ENCODE data around the gene FAM50A. TPM values are rescaled to one million over a fixed set of nuclear protein-coding genes. Genes with fewer than 3 reads are reported as not detected.
"Not testable (repeated sequence)": the region's sequence is repeated elsewhere in the genome, so short reads cannot be mapped to it uniquely, and the experiment has no call there.

FAM50A gene
- total and polyA plus RNA-seq, 2 experiments from 2014 or later = 81.8 to 147 TPM

- DNase-seq (ENCODE audit: low read depth in 1 of 2, low spot score in 1 of 2) = no peak
- no peaks in the 10 kb centered on the region for H3K9me3 ChIP-seq (ENCODE audit: low read depth)
- no peaks in the 10 kb centered on the region for H3K4me1 ChIP-seq (ENCODE audit: low read depth)
- H3K4me3 ChIP-seq = no peak overlapping the region
- H3K27me3 ChIP-seq = no peaks in the 10 kb centered on the region
- H3K36me3 ChIP-seq = no peaks in the 10 kb centered on the region
- TF ChIP-seq, protein P1, sequence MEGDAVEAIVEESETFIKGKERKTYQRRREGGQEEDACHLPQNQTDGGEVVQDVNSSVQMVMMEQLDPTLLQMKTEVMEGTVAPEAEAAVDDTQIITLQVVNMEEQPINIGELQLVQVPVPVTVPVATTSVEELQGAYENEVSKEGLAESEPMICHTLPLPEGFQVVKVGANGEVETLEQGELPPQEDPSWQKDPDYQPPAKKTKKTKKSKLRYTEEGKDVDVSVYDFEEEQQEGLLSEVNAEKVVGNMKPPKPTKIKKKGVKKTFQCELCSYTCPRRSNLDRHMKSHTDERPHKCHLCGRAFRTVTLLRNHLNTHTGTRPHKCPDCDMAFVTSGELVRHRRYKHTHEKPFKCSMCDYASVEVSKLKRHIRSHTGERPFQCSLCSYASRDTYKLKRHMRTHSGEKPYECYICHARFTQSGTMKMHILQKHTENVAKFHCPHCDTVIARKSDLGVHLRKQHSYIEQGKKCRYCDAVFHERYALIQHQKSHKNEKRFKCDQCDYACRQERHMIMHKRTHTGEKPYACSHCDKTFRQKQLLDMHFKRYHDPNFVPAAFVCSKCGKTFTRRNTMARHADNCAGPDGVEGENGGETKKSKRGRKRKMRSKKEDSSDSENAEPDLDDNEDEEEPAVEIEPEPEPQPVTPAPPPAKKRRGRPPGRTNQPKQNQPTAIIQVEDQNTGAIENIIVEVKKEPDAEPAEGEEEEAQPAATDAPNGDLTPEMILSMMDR (IDR thresholded peaks at IDR 0.05; ENCODE audit: low read depth, low read length) = no peak
- no peak overlapping the region for H3K27ac ChIP-seq
Observed at GRCh38 chrX:154495472-154495922, 51.6 kb downstream of the FAM50A start.

GRCh38 chrX:154496591-154497137 lies 52.7 kb downstream of the FAM50A start:
- DNase-seq (ENCODE audit: low read depth in 1 of 2, low spot score in 1 of 2); H3K9me3 ChIP-seq (ENCODE audit: low read depth); H3K36me3 ChIP-seq: not testable (repeated sequence)

More at GRCh38 chrX:154496591-154497137, 52.7 kb downstream of the FAM50A start:
- H3K27me3 ChIP-seq; H3K27ac ChIP-seq; H3K4me1 ChIP-seq (ENCODE audit: low read depth); H3K4me3 ChIP-seq: not testable (repeated sequence)

Other genes with a start within 250 kb of the FAM50A start
- not detected in 2 replicates for gene OPN1MW2, start 224.4 kb upstream of the FAM50A start, total RNA-seq
- not detected in 2 replicates for gene OPN1MW2, start 224.4 kb upstream of the FAM50A start, polyA plus RNA-seq
- gene OPN1MW3, start 186.6 kb upstream of the FAM50A start, total RNA-seq = not detected in 2 replicates
- not detected in 2 replicates for gene OPN1MW3, start 186.6 kb upstream of the FAM50A start, polyA plus RNA-seq
- not detected in 2 replicates for gene TEX28, start 149.0 kb upstream of the FAM50A start, total RNA-seq
- gene TEX28, start 149.0 kb upstream of the FAM50A start, polyA plus RNA-seq = not detected in 2 replicates
- gene TKTL1, start 148.3 kb upstream of the FAM50A start, total RNA-seq = not detected in 2 replicates
- not detected in 2 replicates for gene TKTL1, start 148.3 kb upstream of the FAM50A start, polyA plus RNA-seq
- 405 and 447 TPM in 2 replicates for gene FLNA, start 69.5 kb upstream of the FAM50A start, total RNA-seq
- 250 and 341 TPM in 2 replicates for gene FLNA, start 69.5 kb upstream of the FAM50A start, polyA plus RNA-seq
- gene EMD, start 64.8 kb upstream of the FAM50A start, total RNA-seq = 56.9 and 66.2 TPM in 2 replicates
- gene EMD, start 64.8 kb upstream of the FAM50A start, polyA plus RNA-seq = 77.7 and 91.2 TPM in 2 replicates
- 2,299 and 4,006 TPM in 2 replicates for gene RPL10, start 45.8 kb upstream of the FAM50A start, total RNA-seq
- 1,000 and 1,150 TPM in 2 replicates for gene RPL10, start 45.8 kb upstream of the FAM50A start, polyA plus RNA-seq
- gene DNASE1L1, start 34.9 kb upstream of the FAM50A start, total RNA-seq = 34.3 and 40.4 TPM in 2 replicates
- gene DNASE1L1, start 34.9 kb upstream of the FAM50A start, polyA plus RNA-seq = 24.8 and 26.1 TPM in 2 replicates
- gene TAFAZZIN, start 32.6 kb upstream of the FAM50A start, total RNA-seq = 37.4 and 52.1 TPM in 2 replicates
- 59.7 and 65.0 TPM in 2 replicates for gene TAFAZZIN, start 32.6 kb upstream of the FAM50A start, polyA plus RNA-seq
- 52.4 and 71.8 TPM in 2 replicates for gene ATP6AP1, start 15.5 kb upstream of the FAM50A start, total RNA-seq
- 132 and 155 TPM in 2 replicates for gene ATP6AP1, start 15.5 kb upstream of the FAM50A start, polyA plus RNA-seq
- 159 and 190 TPM in 2 replicates for gene GDI1, start 7.0 kb upstream of the FAM50A start, total RNA-seq
- gene GDI1, start 7.0 kb upstream of the FAM50A start, polyA plus RNA-seq = 131 and 144 TPM in 2 replicates
- gene PLXNA3, start 14.1 kb downstream of the FAM50A start, total RNA-seq = 13.6 and 13.7 TPM in 2 replicates
- 23.3 and 27.4 TPM in 2 replicates for gene PLXNA3, start 14.1 kb downstream of the FAM50A start, polyA plus RNA-seq
- gene LAGE3, start 35.1 kb downstream of the FAM50A start, total RNA-seq = 71.2 and 82.7 TPM in 2 replicates
- gene LAGE3, start 35.1 kb downstream of the FAM50A start, polyA plus RNA-seq = 63.5 and 71.4 TPM in 2 replicates
- 65.2 and 103 TPM in 2 replicates for gene UBL4A, start 42.5 kb downstream of the FAM50A start, total RNA-seq
- gene UBL4A, start 42.5 kb downstream of the FAM50A start, polyA plus RNA-seq = 53.4 and 60.7 TPM in 2 replicates
- 31.1 and 47.3 TPM in 2 replicates for gene SLC10A3, start 46.5 kb downstream of the FAM50A start, total RNA-seq
- 25.9 and 29.9 TPM in 2 replicates for gene SLC10A3, start 46.5 kb downstream of the FAM50A start, polyA plus RNA-seq
- gene FAM3A, start 72.1 kb downstream of the FAM50A start, total RNA-seq = 121 and 140 TPM in 2 replicates
- 112 and 136 TPM in 2 replicates for gene FAM3A, start 72.1 kb downstream of the FAM50A start, polyA plus RNA-seq
- gene G6PD, start 102.7 kb downstream of the FAM50A start, total RNA-seq = 30.7 and 36.0 TPM in 2 replicates
- 7.7 and 9.9 TPM in 2 replicates for gene G6PD, start 102.7 kb downstream of the FAM50A start, polyA plus RNA-seq
- 15.1 and 18.7 TPM in 2 replicates for gene IKBKG, start 103.5 kb downstream of the FAM50A start, total RNA-seq
- 13.6 and 23.5 TPM in 2 replicates for gene IKBKG, start 103.5 kb downstream of the FAM50A start, polyA plus RNA-seq
- gene CTAG1A, start 141.0 kb downstream of the FAM50A start, total RNA-seq = not detected in 2 replicates
- gene CTAG1A, start 141.0 kb downstream of the FAM50A start, polyA plus RNA-seq = not detected in 2 replicates
- gene CTAG1B, start 175.1 kb downstream of the FAM50A start, total RNA-seq = not detected in 2 replicates
- not detected in 2 replicates for gene CTAG1B, start 175.1 kb downstream of the FAM50A start, polyA plus RNA-seq
- gene CTAG2, start 209.4 kb downstream of the FAM50A start, total RNA-seq = not detected in 2 replicates
- not detected in 2 replicates for gene CTAG2, start 209.4 kb downstream of the FAM50A start, polyA plus RNA-seq